SK-N-SH treated with all-trans-retinoic acid at 6 μM for 48 hours (cell line): ENCODE results near the gene PLXNC1.

Experiments used
- ARNTL ChIP-seq: fragments of 450-650 bp; formaldehyde crosslinking; IDR thresholded peaks from 2 replicates; pipeline ENCODE4 v1.5.0; 2020; ENCODE audit warnings: low read depth, mild to moderate bottlenecking, moderate library complexity, borderline replicate concordance
- BACH2 ChIP-seq: fragments of 250-450 bp; sonication (Bioruptor Pico); IDR thresholded peaks from 2 replicates; pipeline ENCODE4 v1.9.0; 2021; ENCODE audit warnings: mild to moderate bottlenecking, borderline replicate concordance
- CREB5 ChIP-seq: fragments of 250-450 bp; sonication (Bioruptor Pico); IDR thresholded peaks from 2 replicates; pipeline ENCODE4 v1.5.1; 2020; ENCODE audit warnings: low read depth, mild to moderate bottlenecking, moderate library complexity
- CSDC2 ChIP-seq: fragments of 250-450 bp; sonication (Bioruptor Pico); IDR thresholded peaks from 2 replicates; pipeline ENCODE4 v1.5.0; 2020; ENCODE audit warnings: mild to moderate bottlenecking, moderate library complexity
- ESRRG ChIP-seq: fragments of 250-450 bp; sonication (Bioruptor Pico); IDR thresholded peaks from 2 replicates; pipeline ENCODE4 v1.6.1; 2021; ENCODE audit warnings: mild to moderate bottlenecking
- GLIS3 ChIP-seq: fragments of 250-450 bp; sonication (Bioruptor Pico); IDR thresholded peaks from 2 replicates; pipeline ENCODE4 v1.5.0; 2020; ENCODE audit warnings: mild to moderate bottlenecking, moderate library complexity
- PPARA ChIP-seq: fragments of 250-450 bp; sonication (Bioruptor Pico); IDR thresholded peaks from 2 replicates; pipeline ENCODE4 v1.5.0; 2020; ENCODE audit warnings: mild to moderate bottlenecking, borderline replicate concordance
- RARB ChIP-seq: fragments of 250-450 bp; sonication (Bioruptor Pico); IDR thresholded peaks from 2 replicates; pipeline ENCODE4 v1.8.0; 2021; ENCODE audit warnings: mild to moderate bottlenecking, moderate library complexity
- TSHZ2 ChIP-seq: fragments of 250-450 bp; sonication (Bioruptor Pico); IDR thresholded peaks from 2 replicates; pipeline ENCODE4 v1.5.0; 2020; ENCODE audit warnings: mild to moderate bottlenecking, moderate library complexity
- ZFP30 ChIP-seq: fragments of 450-650 bp; formaldehyde crosslinking; IDR thresholded peaks from 2 replicates; pipeline ENCODE4 v1.5.0; 2022; ENCODE audit warnings: mild to moderate bottlenecking, moderate library complexity
- ZNF565 ChIP-seq: fragments of 450-650 bp; formaldehyde crosslinking; conservative IDR thresholded peaks from 2 replicates; pipeline ENCODE4 v1.5.0; 2020; ENCODE audit warnings: low read depth, mild to moderate bottlenecking, moderate library complexity
- ZNF70 ChIP-seq: fragments of 450-650 bp; formaldehyde crosslinking; IDR thresholded peaks from 2 replicates; pipeline ENCODE4 v1.5.0; 2020; ENCODE audit warnings: mild to moderate bottlenecking, moderate library complexity
- TF ChIP-seq, protein P1 (sequence below): fragments of 250-450 bp; sonication (Bioruptor Pico); IDR thresholded peaks from 2 replicates; pipeline ENCODE4 v1.8.0; 2020; ENCODE audit warnings: mild to moderate bottlenecking, moderate library complexity, borderline replicate concordance

- no peak for TF ChIP-seq TSHZ2 (CRISPR knock-in tag)
- no peak for TF ChIP-seq ESRRG
- no peak for TF ChIP-seq CSDC2 (CRISPR knock-in tag)
- TF ChIP-seq ZNF565 (CRISPR knock-in tag): no peak
- TF ChIP-seq CREB5 (CRISPR knock-in tag): no peak
- TF ChIP-seq ZFP30: no peak
- TF ChIP-seq GLIS3 (CRISPR knock-in tag): no peak
- TF ChIP-seq ARNTL: no peak
- TF ChIP-seq RARB (CRISPR knock-in tag): no peak
- TF ChIP-seq, protein P1, sequence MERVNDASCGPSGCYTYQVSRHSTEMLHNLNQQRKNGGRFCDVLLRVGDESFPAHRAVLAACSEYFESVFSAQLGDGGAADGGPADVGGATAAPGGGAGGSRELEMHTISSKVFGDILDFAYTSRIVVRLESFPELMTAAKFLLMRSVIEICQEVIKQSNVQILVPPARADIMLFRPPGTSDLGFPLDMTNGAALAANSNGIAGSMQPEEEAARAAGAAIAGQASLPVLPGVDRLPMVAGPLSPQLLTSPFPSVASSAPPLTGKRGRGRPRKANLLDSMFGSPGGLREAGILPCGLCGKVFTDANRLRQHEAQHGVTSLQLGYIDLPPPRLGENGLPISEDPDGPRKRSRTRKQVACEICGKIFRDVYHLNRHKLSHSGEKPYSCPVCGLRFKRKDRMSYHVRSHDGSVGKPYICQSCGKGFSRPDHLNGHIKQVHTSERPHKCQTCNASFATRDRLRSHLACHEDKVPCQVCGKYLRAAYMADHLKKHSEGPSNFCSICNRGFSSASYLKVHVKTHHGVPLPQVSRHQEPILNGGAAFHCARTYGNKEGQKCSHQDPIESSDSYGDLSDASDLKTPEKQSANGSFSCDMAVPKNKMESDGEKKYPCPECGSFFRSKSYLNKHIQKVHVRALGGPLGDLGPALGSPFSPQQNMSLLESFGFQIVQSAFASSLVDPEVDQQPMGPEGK: no peak
- TF ChIP-seq ZNF70 (CRISPR knock-in tag): no peak
- no peak for TF ChIP-seq PPARA
- no peak for TF ChIP-seq BACH2 (CRISPR knock-in tag)
These were observed 179.4 kb downstream of the PLXNC1 start for GRCh38 chr12:94327809-94328208.
